Activated T-cell treated with anti-CD3 and anti-CD28 coated beads, Interleukin-2, amount 50 U/mL, for 48 hours (primary cell): ENCODE data around the gene DCTN1.
"Not testable (repeated sequence)": the region's sequence is repeated elsewhere in the genome, so short reads cannot be mapped to it uniquely, and the experiment has no call there.

ENCODE experiments used
- DNase-seq, 2 experiments: peaks; one replicate each; pipeline ENCODE4 v3.0.0-alpha.2; 2020

DCTN1 gene

GRCh38 chr2:74379851-74380789, at the start of gene DCTN1:
DCTN1 (minus strand) TSS chr2:74380311; CDS start chr2:74380037, 274 bp downstream.
- peak in 1 of 2 experiments; percentile 36 for DNase-seq

- no peak for DNase-seq
Observed at GRCh38 chr2:74428675-74429074, 48.6 kb upstream of the DCTN1 start.

- no peak for DNase-seq
Observed at GRCh38 chr2:74427551-74427950, 47.4 kb upstream of the DCTN1 start.

DNA sequence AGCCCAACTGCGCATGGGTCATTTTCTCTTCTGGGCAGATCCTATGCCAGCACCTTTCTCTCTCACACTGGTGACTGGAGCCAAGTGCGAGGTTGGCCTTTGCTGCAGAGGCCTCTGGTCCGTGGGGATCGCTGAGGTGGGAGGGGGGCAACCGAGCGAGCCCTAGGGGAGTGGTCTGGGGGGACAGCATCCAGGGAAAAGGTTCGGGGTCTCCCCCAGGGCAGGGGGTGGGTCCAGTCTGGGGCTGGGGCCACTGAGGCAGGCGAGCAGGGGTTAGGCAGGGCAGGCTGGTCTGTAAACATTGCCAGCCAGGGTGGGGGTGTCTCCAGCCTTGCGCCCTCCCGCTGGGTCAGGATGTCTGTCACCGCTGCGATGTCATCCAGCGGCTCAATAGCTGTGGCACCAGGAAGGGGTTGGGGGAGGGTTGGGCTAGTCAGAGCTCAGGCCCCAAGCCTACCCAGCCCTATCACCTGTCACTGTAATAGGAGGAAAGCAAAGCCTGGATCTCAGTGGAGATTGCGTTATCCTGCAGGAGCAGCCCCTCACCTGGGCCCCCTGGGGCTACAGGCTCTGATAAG, 46.2 kb upstream of the DCTN1 start:
- no peak for DNase-seq

DNA sequence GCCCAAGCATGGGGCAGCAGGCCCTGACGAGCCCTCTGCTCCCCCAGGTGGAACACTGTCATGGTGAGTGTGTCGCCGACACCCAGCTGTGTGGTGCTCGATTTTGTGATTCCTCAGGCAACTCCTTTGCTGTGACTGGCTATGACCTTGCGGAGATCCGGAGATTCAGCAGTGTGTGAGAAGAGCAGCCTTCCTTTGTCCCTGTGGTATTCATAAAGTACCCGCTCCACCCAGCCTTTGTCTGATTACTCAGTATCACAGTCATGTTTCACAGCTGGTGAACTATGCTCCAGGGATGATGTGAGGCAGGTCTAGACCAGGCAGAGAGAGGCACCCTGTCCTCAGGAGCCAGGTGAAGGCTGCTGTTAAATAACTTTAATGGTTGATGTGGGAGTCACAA, 45.4 kb upstream of the DCTN1 start:
- DNase-seq: no peak

DNA sequence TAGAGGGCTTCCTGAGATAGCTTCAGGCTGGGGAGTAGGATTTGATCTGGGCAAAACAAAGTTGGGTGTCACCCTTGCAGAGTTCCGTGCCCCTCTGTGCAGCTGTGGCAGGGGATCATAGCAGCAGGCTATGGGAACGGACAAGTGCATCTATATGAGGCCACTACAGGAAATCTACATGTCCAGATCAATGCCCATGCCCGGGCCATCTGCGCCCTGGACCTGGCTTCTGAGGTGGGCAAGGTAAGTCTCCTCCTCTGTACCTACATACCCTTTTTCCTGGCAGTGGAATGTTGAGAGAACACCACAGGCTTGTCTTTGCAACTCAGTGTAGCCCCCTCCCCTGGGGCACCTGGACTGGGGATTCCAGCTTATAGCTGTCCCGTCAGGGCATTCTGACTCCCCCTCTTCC, 44.9 kb upstream of the DCTN1 start:
- DNase-seq: no peak

- no peak for DNase-seq
Observed at GRCh38 chr2:74424139-74424992, 44.3 kb upstream of the DCTN1 start.

- DNase-seq: no peak
Observed at GRCh38 chr2:74423231-74424095, 43.4 kb upstream of the DCTN1 start.

- peak; percentile 93 to 97 for DNase-seq
Observed at GRCh38 chr2:74421221-74421870, 41.2 kb upstream of the DCTN1 start, which contains the start of the genes C2orf81 and WDR54. C2orf81 (minus strand) TSS chr2:74421619; CDS start chr2:74421560, 59 bp downstream. WDR54 (plus strand) TSS chr2:74421730; CDS start chr2:74422154, 424 bp downstream.

GRCh38 chr2:74420443-74421103, 40.5 kb upstream of the DCTN1 start:
- not testable (repeated sequence) for DNase-seq

GRCh38 chr2:74420006-74420405, 39.9 kb upstream of the DCTN1 start:
- no peak for DNase-seq

DNA sequence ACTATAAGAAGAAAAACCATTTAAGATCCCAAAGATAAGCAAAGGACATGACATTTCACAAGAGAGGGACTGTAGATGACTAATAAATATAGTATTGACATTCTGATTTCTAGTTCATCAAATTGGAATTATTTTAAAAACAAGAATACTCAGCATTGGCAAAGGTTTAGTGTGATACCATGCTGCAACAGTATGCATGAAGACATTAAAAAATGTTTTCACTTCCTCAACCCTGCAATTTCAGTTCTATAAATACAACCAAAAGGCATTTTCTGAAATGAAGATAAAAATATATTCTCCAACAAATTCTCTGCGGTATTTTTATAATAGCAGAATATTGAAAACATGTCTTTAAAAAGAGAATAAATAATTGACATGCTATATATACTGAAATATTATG, 39.2 kb upstream of the DCTN1 start:
- no peak for DNase-seq

DNA sequence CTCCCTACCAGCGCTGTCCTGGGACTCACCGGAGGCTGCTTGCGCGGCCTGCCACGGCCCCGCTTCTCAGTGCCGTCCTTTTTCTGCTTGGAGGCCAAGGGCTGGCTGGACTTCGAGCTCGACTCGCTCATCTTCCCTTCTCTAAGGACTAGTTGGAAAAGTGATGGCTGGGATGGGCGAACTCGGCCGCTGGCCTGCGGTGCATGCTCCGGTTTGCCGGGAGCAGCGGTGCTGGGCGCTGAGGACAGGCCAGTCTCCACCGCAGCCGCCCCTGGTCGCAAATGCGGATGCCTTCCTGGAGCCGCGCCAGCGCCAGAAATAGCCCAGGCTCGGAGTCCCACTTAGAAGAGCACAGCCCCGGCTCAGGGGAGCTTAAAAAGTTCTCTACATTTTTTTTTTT, 38.2 kb upstream of the DCTN1 start:
- DNase-seq: no peak

GRCh38 chr2:74417763-74418162, 37.7 kb upstream of the DCTN1 start:
- DNase-seq: no peak

- no peak for DNase-seq
Observed at GRCh38 chr2:74417197-74417596, 37.1 kb upstream of the DCTN1 start.

DNA sequence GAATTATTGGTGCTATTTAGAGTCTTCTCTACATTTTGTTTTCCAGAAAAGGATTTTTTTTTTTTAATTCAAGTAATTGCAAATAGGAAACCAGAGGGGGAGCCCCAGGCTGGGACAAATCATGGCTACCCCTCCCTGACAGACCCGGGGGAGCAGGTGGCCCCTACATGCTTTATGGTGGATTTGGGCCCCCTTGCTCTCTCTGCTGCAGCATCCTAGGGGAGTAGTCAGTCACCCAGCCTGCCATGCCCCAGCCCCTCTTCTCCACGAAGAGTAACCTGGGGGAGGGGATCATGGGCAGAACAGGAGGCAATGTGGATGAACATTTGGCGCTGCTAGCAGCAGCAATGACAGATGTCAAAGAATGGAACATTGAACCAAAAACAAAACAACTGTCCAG, 36.7 kb upstream of the DCTN1 start:
- no peak for DNase-seq

DNA sequence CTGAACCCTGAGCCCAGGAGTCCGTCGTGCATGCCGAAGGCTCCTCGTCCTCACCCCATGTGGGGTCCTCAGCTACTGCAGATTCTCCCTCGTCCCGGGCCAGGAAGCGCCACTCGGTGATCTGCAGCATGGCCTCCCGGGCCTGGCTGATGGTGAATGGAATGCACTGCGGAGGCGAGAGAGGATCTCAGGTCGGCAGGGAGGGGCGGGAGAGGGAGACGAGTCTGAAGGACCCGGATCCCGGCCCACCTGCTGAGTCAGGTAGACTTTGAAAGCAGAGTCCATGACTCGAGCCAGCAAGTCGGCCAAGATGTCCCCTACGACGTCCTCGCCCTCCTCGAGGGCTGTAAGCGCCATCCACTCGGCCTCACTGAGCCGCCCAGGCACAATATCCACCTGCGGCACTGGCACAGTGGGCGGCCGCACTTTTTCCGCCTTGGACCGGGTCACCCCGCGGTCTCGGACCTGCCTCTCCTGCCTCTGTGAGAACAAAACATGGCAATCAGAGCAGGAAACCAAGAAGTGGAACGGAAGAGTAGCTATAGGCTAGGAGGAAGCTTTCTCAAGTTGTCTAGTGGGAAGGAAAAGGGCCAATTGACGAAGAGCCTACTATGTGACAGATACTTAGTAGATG, 35.8 kb upstream of the DCTN1 start:
- peak in 1 of 2 experiments; percentile 43 for DNase-seq

DNA sequence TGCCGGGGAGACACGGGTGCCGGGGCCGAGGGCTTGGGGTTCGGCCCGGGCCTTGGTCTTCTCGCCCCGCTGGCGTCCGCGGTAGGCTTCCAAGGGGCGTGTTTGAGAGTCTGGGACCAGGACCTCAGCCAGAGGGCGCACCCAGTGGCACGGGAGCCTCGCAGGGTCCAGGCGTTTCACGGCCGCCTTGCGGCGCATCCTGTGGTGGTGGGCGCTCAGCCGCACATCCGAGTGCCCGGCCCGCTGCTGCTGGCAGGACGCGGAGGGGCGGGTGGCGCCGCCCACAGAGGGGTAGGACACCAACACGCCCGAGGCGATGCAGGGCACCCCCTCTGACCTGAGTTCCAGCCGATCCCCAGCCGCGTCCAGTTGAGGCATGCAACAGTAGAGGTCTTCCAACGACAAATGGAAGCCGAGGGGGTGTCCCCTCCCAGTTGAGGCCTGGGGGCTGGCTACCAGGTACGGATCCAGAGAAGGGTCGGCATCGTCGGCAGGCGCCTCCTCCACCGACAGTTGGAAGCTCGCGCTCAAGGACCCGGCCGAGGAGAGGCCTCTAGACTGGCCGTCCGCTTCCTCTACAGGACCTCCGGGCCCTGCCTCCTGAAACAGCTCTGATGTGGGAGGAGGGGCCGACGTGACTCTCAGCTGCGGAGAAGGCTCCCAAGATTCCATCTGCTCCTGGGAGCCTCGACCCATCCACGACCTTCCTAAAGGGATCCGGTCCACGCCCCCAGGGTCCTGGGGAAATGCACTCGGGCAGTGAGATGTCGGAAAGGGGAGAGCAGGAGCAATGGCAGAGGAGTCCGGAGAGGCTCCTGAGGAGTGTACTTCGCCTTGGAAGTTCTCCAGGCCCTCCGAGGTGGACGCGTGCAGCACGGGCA, 35.0 kb upstream of the DCTN1 start:
- peak; percentile 49 to 56 for DNase-seq

DNA sequence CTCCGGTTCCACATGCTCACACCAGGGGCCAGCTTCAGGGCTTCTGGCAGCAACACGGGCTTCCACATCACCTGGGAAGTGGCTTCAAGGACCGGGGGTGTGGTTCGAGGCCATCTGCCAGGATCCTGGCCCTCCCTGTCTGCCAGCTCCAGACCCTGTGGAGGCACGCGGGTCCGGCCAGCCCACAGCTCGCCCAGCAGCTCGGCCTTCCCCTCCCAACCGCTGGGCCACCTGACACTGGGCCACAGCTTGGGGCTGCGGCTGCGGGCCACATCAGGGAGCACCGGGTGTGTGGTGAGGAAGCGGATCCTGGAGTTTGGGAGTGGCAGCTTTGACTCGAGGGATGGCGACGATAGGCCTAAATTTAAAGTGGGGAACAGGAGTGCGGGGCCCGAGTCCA, 34.3 kb upstream of the DCTN1 start:
- no peak for DNase-seq
